ENCODE results near the gene TIMM22. TPM values are rescaled to one million over a fixed set of nuclear protein-coding genes. Genes with fewer than 3 reads are reported as not detected.

TIMM22 gene
- total and polyA plus RNA-seq, 2 of the 4 experiments (the other 2 are of a cell fraction), result 12.7 to 12.9 TPM

GRCh38 chr17:1045456-1045855 lies 48.5 kb downstream of the TIMM22 start:
- 88% methylated on average over 7 of the region's 9 CpGs; no CpG with 5 or more reads in 1 of the 2 experiments for WGBS, 2 experiments (ENCODE audit: extremely low coverage in 2 of 2, insufficient read length in 1 of 2)
- Histone ChIP-seq H3K14ac (replicated peaks; ENCODE audit: low read depth, low read length) (no peak overlapping the region), H3K56ac (ENCODE audit: extremely low read depth, insufficient read depth, low read length) (no peak overlapping the region), H3K9ac (ENCODE audit: low read depth, low read length) (no peak overlapping the region), H3K79me1 (ENCODE audit: low read depth in 1 of 2, low read length in 2 of 2) (peaks cover 24 to 41% of the 10 kb centered on the region in 2 experiments), H2BK20ac (ENCODE audit: low read depth, low read length) (no peak overlapping the region), H2BK5ac (ENCODE audit: low read depth, low read length, poor library complexity, severe bottlenecking) (no peak overlapping the region), H3K4me1 (ENCODE audit: control insufficient read depth, insufficient read depth, low read length) (peaks cover 17% of the 10 kb centered on the region), H2AFZ (replicated peaks; ENCODE audit: low read length, poor library complexity) (no peak overlapping the region), H3K27me3 (ENCODE audit: control insufficient read depth, insufficient read depth, low read length) (no peaks in the 10 kb centered on the region), H3K27ac (ENCODE audit: insufficient read depth, low read length) (no peak overlapping the region), H3K9me1 (ENCODE audit: insufficient read depth, low read length) (peaks cover 8% of the 10 kb centered on the region), H2AK9ac (replicated peaks; ENCODE audit: low read depth, low read length, poor library complexity) (peak overlapping the region; percentile 84), H2BK120ac (ENCODE audit: low read depth, low read length) (no peak overlapping the region), H4K8ac (ENCODE audit: low read depth in 2 of 2, low read length in 2 of 2) (no peak overlapping the region), H4K20me1 (ENCODE audit: insufficient read depth, low read length) (peaks cover 36% of the 10 kb centered on the region), H3K4me3 (ENCODE audit: insufficient read depth, low read depth, low read length) (no peak overlapping the region), H3K18ac (ENCODE audit: low read depth, low read length) (no peak overlapping the region), H3K9me3 (ENCODE audit: control insufficient read depth, insufficient read depth, low read length) (no peaks in the 10 kb centered on the region), H3K4me2 (ENCODE audit: low read depth, low read length) (no peak overlapping the region), H2BK15ac (ENCODE audit: low read depth, low read length) (no peak overlapping the region), H2AK5ac (ENCODE audit: low read depth, low read length) (no peak overlapping the region), H3K23ac (ENCODE audit: low read depth, low read length) (no peak overlapping the region; the same call in 1 of the 2 replicates), H4K91ac (ENCODE audit: insufficient read depth, low read depth, low read length) (no peak overlapping the region), H3K36me3 (ENCODE audit: control insufficient read depth, insufficient read depth, low read length) (peaks cover 37% of the 10 kb centered on the region), H4K5ac (ENCODE audit: low read depth, low read length) (no peak overlapping the region), H3K4ac (ENCODE audit: low read depth, low read length) (no peak overlapping the region)
- intact Hi-C loops (cut with micrococcal nuclease), result no loop called here
- in situ Hi-C loops (cut with MboI; ENCODE audit: low sequenced_read_pairs), result no loop called here
- ATAC-seq (ENCODE audit: low read depth) (no peak), DNase-seq (no peak)
- no TSS peak for BruUV-seq (replicated peaks)
- ChIA-PET POLR2A (ENCODE audit: unreplicated experiment) (no interaction called here), CTCF (no interaction called here)
- dilution Hi-C loops (cut with HindIII; ENCODE audit: low sequenced_read_pairs, unreplicated experiment), result no loop called here
- TF ChIP-seq ELK1 (IDR thresholded peaks at IDR 0.05; ENCODE audit: borderline replicate concordance, low read depth, low read length) (no peak), RAD21 (IDR thresholded peaks at IDR 0.05; ENCODE audit: low read length) (no peak), POLR2A (IDR thresholded peaks at IDR 0.05; ENCODE audit: low read depth, low read length) (no peak), RFX5 (IDR thresholded peaks at IDR 0.05; ENCODE audit: low read depth, low read length) (no peak), NFE2L2 (IDR thresholded peaks at IDR 0.05; ENCODE audit: low read depth, low read length) (no peak), MXI1 (IDR thresholded peaks at IDR 0.05; ENCODE audit: borderline replicate concordance, low read depth, low read length) (no peak), MAZ (IDR thresholded peaks at IDR 0.05; ENCODE audit: borderline replicate concordance, low read depth, low read length) (no peak), FOS (IDR thresholded peaks at IDR 0.05; ENCODE audit: low read depth, low read length) (no peak), MAFK (IDR thresholded peaks at IDR 0.05; ENCODE audit: low read depth, low read length) (no peak), BHLHE40 (IDR thresholded peaks at IDR 0.05; ENCODE audit: low read depth, low read length) (no peak), SMC3 (IDR thresholded peaks at IDR 0.05; ENCODE audit: low read depth, low read length) (no peak), RCOR1 (IDR thresholded peaks at IDR 0.05; ENCODE audit: insufficient replicate concordance, low read length) (no peak), CHD1 (IDR thresholded peaks at IDR 0.05; ENCODE audit: low read depth, low read length) (no peak)
- TF ChIP-seq, protein P1, sequence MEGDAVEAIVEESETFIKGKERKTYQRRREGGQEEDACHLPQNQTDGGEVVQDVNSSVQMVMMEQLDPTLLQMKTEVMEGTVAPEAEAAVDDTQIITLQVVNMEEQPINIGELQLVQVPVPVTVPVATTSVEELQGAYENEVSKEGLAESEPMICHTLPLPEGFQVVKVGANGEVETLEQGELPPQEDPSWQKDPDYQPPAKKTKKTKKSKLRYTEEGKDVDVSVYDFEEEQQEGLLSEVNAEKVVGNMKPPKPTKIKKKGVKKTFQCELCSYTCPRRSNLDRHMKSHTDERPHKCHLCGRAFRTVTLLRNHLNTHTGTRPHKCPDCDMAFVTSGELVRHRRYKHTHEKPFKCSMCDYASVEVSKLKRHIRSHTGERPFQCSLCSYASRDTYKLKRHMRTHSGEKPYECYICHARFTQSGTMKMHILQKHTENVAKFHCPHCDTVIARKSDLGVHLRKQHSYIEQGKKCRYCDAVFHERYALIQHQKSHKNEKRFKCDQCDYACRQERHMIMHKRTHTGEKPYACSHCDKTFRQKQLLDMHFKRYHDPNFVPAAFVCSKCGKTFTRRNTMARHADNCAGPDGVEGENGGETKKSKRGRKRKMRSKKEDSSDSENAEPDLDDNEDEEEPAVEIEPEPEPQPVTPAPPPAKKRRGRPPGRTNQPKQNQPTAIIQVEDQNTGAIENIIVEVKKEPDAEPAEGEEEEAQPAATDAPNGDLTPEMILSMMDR (conservative IDR thresholded peaks at IDR 0.05; ENCODE audit: low read depth, low read length), result no peak
